Measurements from ENCODE around the gene SEMA4A.

The SEMA4A gene

DNA sequence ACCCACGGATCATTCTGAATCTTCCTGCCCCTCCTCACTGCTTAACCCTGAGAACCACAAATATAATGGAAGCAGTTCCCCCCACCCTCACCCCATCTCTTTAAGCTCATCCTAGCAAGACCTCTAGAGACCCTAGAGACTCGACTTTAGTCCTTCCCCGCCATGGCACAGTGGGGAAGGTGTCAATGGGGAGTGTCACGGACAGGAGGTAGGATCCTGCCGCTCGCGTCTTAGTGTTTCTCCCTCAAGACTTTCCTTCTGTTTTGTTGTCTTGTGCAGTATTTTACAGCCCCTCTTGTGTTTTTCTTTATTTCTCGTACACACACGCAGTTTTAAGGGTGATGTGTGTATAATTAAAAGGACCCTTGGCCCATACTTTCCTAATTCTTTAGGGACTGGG, 58.7 kb downstream of the SEMA4A start:
- Histone ChIP-seq H3K9me3 (ENCODE audit: control insufficient read depth, insufficient read depth, low read depth, low read length) (no peaks in the 10 kb centered on the region), H3K27ac (ENCODE audit: extremely low read depth, low read depth, low read length) (no peak overlapping the region), H3K4me3 (ENCODE audit: low read depth, low read length) (no peak overlapping the region), H3K4me1 (ENCODE audit: control insufficient read depth, insufficient read depth, low read length) (no peaks in the 10 kb centered on the region), H3K36me3 (ENCODE audit: control insufficient read depth in 2 of 2, insufficient read depth in 1 of 2, low read length in 2 of 2) (peaks cover 10 to 50% of the 10 kb centered on the region in 2 experiments; a peak in 2 of 3 replicates)
- POLR2A ChIA-PET: interaction anchor here (0.7 to 2.7 kb wide), 18 partner anchors 9 to 127 kb away, joined by 3 to 49 read pairs (median 6); partner anchors contain the start of genes LMNA, SEMA4A, SLC25A44 and SMG5
- TF ChIP-seq ZNF596 (tag by site-specific recombination; IDR thresholded peaks at IDR 0.05) (no peak), PATZ1 (tag by site-specific recombination; IDR thresholded peaks at IDR 0.05) (no peak)
- CTCF ChIA-PET: interaction anchor here (0.6 to 3.9 kb wide), 4 partner anchors 13 to 276 kb away, joined by 3 to 29 read pairs (median 5); no protein-coding TSS in a partner anchor

DNA sequence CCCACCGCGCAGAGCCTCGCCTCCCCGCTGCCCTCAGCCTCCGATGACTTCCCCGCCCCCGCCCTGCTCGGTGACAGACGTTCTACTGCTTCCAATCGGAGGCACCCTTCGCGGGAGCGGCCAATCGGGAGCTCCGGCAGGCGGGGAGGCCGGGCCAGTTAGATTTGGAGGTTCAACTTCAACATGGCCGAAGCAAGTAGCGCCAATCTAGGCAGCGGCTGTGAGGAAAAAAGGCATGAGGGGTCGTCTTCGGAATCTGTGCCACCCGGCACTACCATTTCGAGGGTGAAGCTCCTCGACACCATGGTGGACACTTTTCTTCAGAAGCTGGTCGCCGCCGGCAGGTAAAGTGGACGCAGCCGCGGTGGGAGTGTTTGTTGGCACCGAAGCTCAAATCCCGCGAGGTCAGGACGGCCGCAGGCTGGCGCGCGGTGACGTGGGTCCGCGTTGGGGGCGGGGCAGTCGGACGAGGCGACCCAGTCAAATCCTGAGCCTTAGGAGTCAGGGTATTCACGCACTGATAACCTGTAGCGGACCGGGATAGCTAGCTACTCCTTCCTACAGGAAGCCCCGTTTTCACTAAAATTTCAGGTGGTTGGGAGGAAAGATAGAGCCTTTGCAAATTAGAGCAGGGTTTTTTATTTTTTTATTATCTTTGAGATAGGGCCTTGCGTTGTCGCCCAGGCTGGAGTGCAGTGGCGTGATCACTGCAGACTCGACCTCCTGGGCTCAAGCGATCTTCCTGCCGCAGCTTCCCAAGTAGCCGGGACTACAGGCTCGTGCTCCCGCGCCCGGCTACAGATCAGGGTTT, 59.7 kb downstream of the SEMA4A start, which contains the start of gene PMF1:
Gene PMF1, plus strand, starts transcription at position 175 of the 811 bp plus-strand sequence. Its CDS starts 9 bp downstream, at position 184.
- Histone ChIP-seq H3K27ac (ENCODE audit: extremely low read depth, low read depth, low read length) (peak within 1 kb of the TSS; percentile 91), H3K4me1 (ENCODE audit: control insufficient read depth, insufficient read depth, low read length) (no peaks in the 10 kb centered on the region), H3K9me3 (ENCODE audit: control insufficient read depth, insufficient read depth, low read depth, low read length) (no peaks in the 10 kb centered on the region), H3K36me3 (ENCODE audit: control insufficient read depth in 2 of 2, insufficient read depth in 1 of 2, low read length in 2 of 2) (peaks cover 8 to 43% of the 10 kb centered on the region in 2 experiments; a peak in 2 of 3 replicates), H3K4me3 (ENCODE audit: low read depth, low read length) (peak within 1 kb of the TSS; percentile 99)
- POLR2A ChIA-PET: interaction anchor here (0.5 to 2.7 kb wide), 29 partner anchors 8 to 236 kb away, joined by 3 to 49 read pairs (median 4); partner anchors contain the start of genes LMNA, MEX3A, SEMA4A and SLC25A44
- CTCF ChIA-PET: interaction anchor here (0.6 to 3.9 kb wide), 10 partner anchors 12 to 625 kb away, joined by 3 to 29 read pairs (median 3); no protein-coding TSS in a partner anchor
- no peak for TF ChIP-seq ZNF214 (tag by site-specific recombination; IDR thresholded peaks at IDR 0.05; ENCODE audit: borderline replicate concordance)
- TF ChIP-seq ZBTB1 (tag by site-specific recombination; IDR thresholded peaks at IDR 0.05): no peak
- TF ChIP-seq SP3 (tag by site-specific recombination; IDR thresholded peaks at IDR 0.05): peak; percentile 90
- no peak for TF ChIP-seq ZNF114 (tag by site-specific recombination; IDR thresholded peaks at IDR 0.05)
- TF ChIP-seq ZNF610 (tag by site-specific recombination; IDR thresholded peaks at IDR 0.05; ENCODE audit: borderline replicate concordance): 0 out of 2 replicates have a peak, but pooled peaks have one; percentile 40
- TF ChIP-seq GFI1B (tag by site-specific recombination; IDR thresholded peaks at IDR 0.05): no peak; the same call in 1 of the 2 replicates
- TF ChIP-seq ZNF596 (tag by site-specific recombination; IDR thresholded peaks at IDR 0.05): no peak
- TF ChIP-seq, protein P1, sequence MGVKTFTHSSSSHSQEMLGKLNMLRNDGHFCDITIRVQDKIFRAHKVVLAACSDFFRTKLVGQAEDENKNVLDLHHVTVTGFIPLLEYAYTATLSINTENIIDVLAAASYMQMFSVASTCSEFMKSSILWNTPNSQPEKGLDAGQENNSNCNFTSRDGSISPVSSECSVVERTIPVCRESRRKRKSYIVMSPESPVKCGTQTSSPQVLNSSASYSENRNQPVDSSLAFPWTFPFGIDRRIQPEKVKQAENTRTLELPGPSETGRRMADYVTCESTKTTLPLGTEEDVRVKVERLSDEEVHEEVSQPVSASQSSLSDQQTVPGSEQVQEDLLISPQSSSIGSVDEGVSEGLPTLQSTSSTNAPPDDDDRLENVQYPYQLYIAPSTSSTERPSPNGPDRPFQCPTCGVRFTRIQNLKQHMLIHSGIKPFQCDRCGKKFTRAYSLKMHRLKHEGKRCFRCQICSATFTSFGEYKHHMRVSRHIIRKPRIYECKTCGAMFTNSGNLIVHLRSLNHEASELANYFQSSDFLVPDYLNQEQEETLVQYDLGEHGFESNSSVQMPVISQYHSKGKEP (tag by site-specific recombination; IDR thresholded peaks at IDR 0.05): no peak
- TF ChIP-seq ZNF157 (tag by site-specific recombination; IDR thresholded peaks at IDR 0.05): no peak
- TF ChIP-seq ZNF76 (tag by site-specific recombination; IDR thresholded peaks at IDR 0.05; ENCODE audit: borderline replicate concordance, low read depth): peak; percentile 63; the same call in 1 of the 2 replicates
- no peak for TF ChIP-seq ZNF530 (tag by site-specific recombination; IDR thresholded peaks at IDR 0.05; ENCODE audit: low read depth)
- peak; percentile 85; the same call in 1 of the 2 replicates for TF ChIP-seq SCRT1 (tag by site-specific recombination; IDR thresholded peaks at IDR 0.05; ENCODE audit: borderline replicate concordance)
- peak; percentile 4; the same call in 1 of the 2 replicates for TF ChIP-seq ZNF146 (tag by site-specific recombination; IDR thresholded peaks at IDR 0.05)
- TF ChIP-seq, protein P2, sequence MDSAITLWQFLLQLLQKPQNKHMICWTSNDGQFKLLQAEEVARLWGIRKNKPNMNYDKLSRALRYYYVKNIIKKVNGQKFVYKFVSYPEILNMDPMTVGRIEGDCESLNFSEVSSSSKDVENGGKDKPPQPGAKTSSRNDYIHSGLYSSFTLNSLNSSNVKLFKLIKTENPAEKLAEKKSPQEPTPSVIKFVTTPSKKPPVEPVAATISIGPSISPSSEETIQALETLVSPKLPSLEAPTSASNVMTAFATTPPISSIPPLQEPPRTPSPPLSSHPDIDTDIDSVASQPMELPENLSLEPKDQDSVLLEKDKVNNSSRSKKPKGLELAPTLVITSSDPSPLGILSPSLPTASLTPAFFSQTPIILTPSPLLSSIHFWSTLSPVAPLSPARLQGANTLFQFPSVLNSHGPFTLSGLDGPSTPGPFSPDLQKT (IDR thresholded peaks at IDR 0.05; ENCODE audit: borderline replicate concordance, low read depth, low read length): no peak
- TF ChIP-seq, protein P3, sequence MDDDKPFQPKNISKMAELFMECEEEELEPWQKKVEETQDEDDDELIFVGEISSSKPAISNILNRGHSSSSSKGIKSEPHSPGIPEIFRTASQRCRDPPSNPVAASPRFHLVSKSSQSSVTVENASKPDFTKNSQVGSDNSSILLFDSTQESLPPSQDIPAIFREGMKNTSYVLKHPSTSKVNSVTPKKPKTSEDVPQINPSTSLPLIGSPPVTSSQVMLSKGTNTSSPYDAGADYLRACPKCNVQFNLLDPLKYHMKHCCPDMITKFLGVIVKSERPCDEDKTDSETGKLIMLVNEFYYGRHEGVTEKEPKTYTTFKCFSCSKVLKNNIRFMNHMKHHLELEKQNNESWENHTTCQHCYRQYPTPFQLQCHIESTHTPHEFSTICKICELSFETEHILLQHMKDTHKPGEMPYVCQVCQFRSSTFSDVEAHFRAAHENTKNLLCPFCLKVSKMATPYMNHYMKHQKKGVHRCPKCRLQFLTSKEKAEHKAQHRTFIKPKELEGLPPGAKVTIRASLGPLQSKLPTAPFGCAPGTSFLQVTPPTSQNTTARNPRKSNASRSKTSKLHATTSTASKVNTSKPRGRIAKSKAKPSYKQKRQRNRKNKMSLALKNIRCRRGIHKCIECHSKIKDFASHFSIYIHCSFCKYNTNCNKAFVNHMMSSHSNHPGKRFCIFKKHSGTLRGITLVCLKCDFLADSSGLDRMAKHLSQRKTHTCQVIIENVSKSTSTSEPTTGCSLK (tag by site-specific recombination; IDR thresholded peaks at IDR 0.05): no peak
- TF ChIP-seq ZNF571 (tag by site-specific recombination; IDR thresholded peaks at IDR 0.05): no peak
- TF ChIP-seq ZFP41 (tag by site-specific recombination; IDR thresholded peaks at IDR 0.05; ENCODE audit: borderline replicate concordance): no peak
- TF ChIP-seq, protein P4, sequence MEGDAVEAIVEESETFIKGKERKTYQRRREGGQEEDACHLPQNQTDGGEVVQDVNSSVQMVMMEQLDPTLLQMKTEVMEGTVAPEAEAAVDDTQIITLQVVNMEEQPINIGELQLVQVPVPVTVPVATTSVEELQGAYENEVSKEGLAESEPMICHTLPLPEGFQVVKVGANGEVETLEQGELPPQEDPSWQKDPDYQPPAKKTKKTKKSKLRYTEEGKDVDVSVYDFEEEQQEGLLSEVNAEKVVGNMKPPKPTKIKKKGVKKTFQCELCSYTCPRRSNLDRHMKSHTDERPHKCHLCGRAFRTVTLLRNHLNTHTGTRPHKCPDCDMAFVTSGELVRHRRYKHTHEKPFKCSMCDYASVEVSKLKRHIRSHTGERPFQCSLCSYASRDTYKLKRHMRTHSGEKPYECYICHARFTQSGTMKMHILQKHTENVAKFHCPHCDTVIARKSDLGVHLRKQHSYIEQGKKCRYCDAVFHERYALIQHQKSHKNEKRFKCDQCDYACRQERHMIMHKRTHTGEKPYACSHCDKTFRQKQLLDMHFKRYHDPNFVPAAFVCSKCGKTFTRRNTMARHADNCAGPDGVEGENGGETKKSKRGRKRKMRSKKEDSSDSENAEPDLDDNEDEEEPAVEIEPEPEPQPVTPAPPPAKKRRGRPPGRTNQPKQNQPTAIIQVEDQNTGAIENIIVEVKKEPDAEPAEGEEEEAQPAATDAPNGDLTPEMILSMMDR (tag by site-specific recombination; IDR thresholded peaks at IDR 0.05): no peak
- TF ChIP-seq EGR2 (tag by site-specific recombination; IDR thresholded peaks at IDR 0.05; ENCODE audit: low read depth): peak; percentile 69
- TF ChIP-seq PATZ1 (tag by site-specific recombination; IDR thresholded peaks at IDR 0.05): 0 out of 2 replicates have a peak, but pooled peaks have one; percentile 27

Measured in HEK293 (cell line).